CD14-positive monocyte (primary cell): ENCODE results near the gene DDHD1. TPM values are rescaled to one million over a fixed set of nuclear protein-coding genes. Genes with fewer than 3 reads are reported as not detected.

Experiments
- DNase-seq, 3 donors: peaks; one replicate each; pipeline ENCODE4 v3.0.0-alpha.2; 2011 to 2022
- H2AFZ ChIP-seq: 2 replicates; pipeline ENCODE4 v1.6.0; 2012; ENCODE audit warnings: mild to moderate bottlenecking, low read depth, low read length, inconsistent platforms; ENCODE audit not compliant: insufficient read depth, poor library complexity, severe bottlenecking
- H3K27ac ChIP-seq, 2 donors: 1 replicate in 1 of 2; 2 replicates in 1 of 2; pipeline ENCODE4 v1.5.1; 2012 to 2013; ENCODE audit warnings: low read length in 2 of 2, control low read depth in 1 of 2, inconsistent platforms in 1 of 2, low read depth in 1 of 2, mild to moderate bottlenecking in 1 of 2
- H3K27me3 ChIP-seq, 2 donors: one replicate each; pipeline versions ENCODE4 v1.6.0 to v1.6.1; 2011 to 2013; ENCODE audit warnings: low read length in 2 of 2; ENCODE audit not compliant: control insufficient read depth in 2 of 2, insufficient read depth in 2 of 2
- H3K36me3 ChIP-seq, 2 donors: replicated peaks in 1 of 2; 1 replicate in 1 of 2; 2 replicates in 1 of 2; pipeline versions ENCODE4 v1.5.1 to v1.6.1; 2012 to 2013; ENCODE audit warnings: low read length in 2 of 2, control low read depth in 1 of 2, inconsistent platforms in 1 of 2, mild to moderate bottlenecking in 1 of 2; ENCODE audit not compliant: insufficient read depth in 2 of 2, control insufficient read depth in 1 of 2
- H3K4me1 ChIP-seq, 2 donors: 1 replicate in 1 of 2; 2 replicates in 1 of 2; pipeline versions ENCODE4 v1.5.1 to v1.6.1; 2012 to 2013; ENCODE audit warnings: low read length in 2 of 2, control low read depth in 1 of 2, inconsistent platforms in 1 of 2, mild to moderate bottlenecking in 1 of 2, moderate library complexity in 1 of 2; ENCODE audit not compliant: insufficient read depth in 2 of 2, control insufficient read depth in 1 of 2
- H3K4me2 ChIP-seq: replicated peaks from 2 replicates; pipeline ENCODE3; 2012; ENCODE audit warnings: low read length, moderate library complexity, mild to moderate bottlenecking; ENCODE audit not compliant: poor library complexity, severe bottlenecking; ENCODE audit errors: extremely low read depth
- H3K4me3 ChIP-seq, 3 experiments: fragments of 200-600 bp in 1 of 3; sonication (generic) in 1 of 3; replicated peaks in 1 of 3; 1 replicate in 2 of 3; 2 replicates in 1 of 3; pipeline ENCODE4 v1.5.1; 2011 to 2013; ENCODE audit warnings: low read length in 3 of 3, mild to moderate bottlenecking in 3 of 3, control low read depth in 2 of 3, low read depth in 2 of 3, inconsistent platforms in 1 of 3, moderate library complexity in 1 of 3
- H3K79me2 ChIP-seq: 2 replicates; pipeline ENCODE4 v1.6.0; 2012; ENCODE audit warnings: mild to moderate bottlenecking, control low read depth, inconsistent platforms, low read length, moderate library complexity; ENCODE audit not compliant: insufficient read depth
- H3K9ac ChIP-seq: 2 replicates; pipeline ENCODE4 v1.6.0; 2017; ENCODE audit warnings: low read length, mild to moderate bottlenecking; ENCODE audit not compliant: insufficient read depth, poor library complexity, severe bottlenecking
- H3K9me3 ChIP-seq, 2 donors: replicated peaks in 1 of 2; 1 replicate in 1 of 2; 2 replicates in 1 of 2; pipeline versions ENCODE4 v1.5.1 to v1.6.1; 2012 to 2013; ENCODE audit warnings: low read length in 2 of 2, control low read depth in 1 of 2; ENCODE audit not compliant: control insufficient read depth in 1 of 2, insufficient read depth in 1 of 2
- H4K20me1 ChIP-seq: 2 replicates; pipeline ENCODE4 v1.6.0; 2012; ENCODE audit warnings: mild to moderate bottlenecking, low read length, control low read depth, moderate library complexity; ENCODE audit not compliant: insufficient read depth
- H3K27ac Mint-ChIP-seq, 7 donors: one replicate each; pipeline ENCODE4 v1.8.0; 2020; ENCODE audit warnings: mild to moderate bottlenecking in 7 of 7, mixed read lengths in 7 of 7, moderate library complexity in 6 of 7, inconsistent platforms in 2 of 7
- H3K27me3 Mint-ChIP-seq, 3 donors: one replicate each; pipeline ENCODE4 v1.8.0; 2021 to 2022; ENCODE audit warnings: low read depth in 3 of 3, mild to moderate bottlenecking in 3 of 3, mixed read lengths in 3 of 3, moderate library complexity in 3 of 3, inconsistent platforms in 1 of 3
- H3K36me3 Mint-ChIP-seq, 2 donors: one replicate each; pipeline ENCODE4 v1.8.0; 2020; ENCODE audit warnings: mixed read lengths in 2 of 2, inconsistent platforms in 1 of 2, mild to moderate bottlenecking in 1 of 2
- H3K4me1 Mint-ChIP-seq: one replicate; pipeline ENCODE4 v1.8.0; 2020; ENCODE audit warnings: mild to moderate bottlenecking, mixed read lengths
- H3K4me3 Mint-ChIP-seq, 2 donors: one replicate each; pipeline ENCODE4 v1.8.0; 2020; ENCODE audit warnings: mild to moderate bottlenecking in 2 of 2, mixed read lengths in 2 of 2, moderate library complexity in 1 of 2
- H3K9me3 Mint-ChIP-seq, 7 donors: one replicate each; pipeline ENCODE4 v1.8.0; 2020 to 2022; ENCODE audit warnings: mixed read lengths in 7 of 7, mild to moderate bottlenecking in 6 of 7, moderate library complexity in 6 of 7, inconsistent platforms in 2 of 7
- WGBS: methylation state at CpG from one replicate; pipeline ENCODE4 v1.1.5; 2013; ENCODE audit warnings: missing lambda C conversion rate; ENCODE audit not compliant: insufficient coverage; 5-methylcytosine and 5-hydroxymethylcytosine counted together
- intact Hi-C, 2 donors: fragments of 100-400 bp; cut with micrococcal nuclease; formaldehyde crosslinking; loops; one replicate each; pipeline versions ENCODE4 v1.15.0 to v1.15.1; 2023
- polyA plus RNA-seq, 3 donors: library from polyadenylated mRNA; depleted of rRNA in 1 of 3; unstranded in 2 of 3; stranded (reverse) in 1 of 3; fragments of 300-500 nt in 2 of 3; fragments of >200 nt in 1 of 3; fragmentation: Illumina TruSeq in 2 of 3; gene quantifications; 1 replicate in 2 of 3; 2 replicates in 1 of 3; pipeline ENCODE4 v1.2.3, GENCODE V29; 2012 to 2021
- TF ChIP-seq, protein P1 (sequence below): fragments of 200-600 bp; IDR thresholded peaks from one replicate; pipeline ENCODE4 v1.8.0; 2022; ENCODE audit warnings: antibody characterized with exemption, mild to moderate bottlenecking

DDHD1 gene
- polyA plus RNA-seq, 3 donors = 2.2 to 7.0 (median 3.1) TPM

DNA sequence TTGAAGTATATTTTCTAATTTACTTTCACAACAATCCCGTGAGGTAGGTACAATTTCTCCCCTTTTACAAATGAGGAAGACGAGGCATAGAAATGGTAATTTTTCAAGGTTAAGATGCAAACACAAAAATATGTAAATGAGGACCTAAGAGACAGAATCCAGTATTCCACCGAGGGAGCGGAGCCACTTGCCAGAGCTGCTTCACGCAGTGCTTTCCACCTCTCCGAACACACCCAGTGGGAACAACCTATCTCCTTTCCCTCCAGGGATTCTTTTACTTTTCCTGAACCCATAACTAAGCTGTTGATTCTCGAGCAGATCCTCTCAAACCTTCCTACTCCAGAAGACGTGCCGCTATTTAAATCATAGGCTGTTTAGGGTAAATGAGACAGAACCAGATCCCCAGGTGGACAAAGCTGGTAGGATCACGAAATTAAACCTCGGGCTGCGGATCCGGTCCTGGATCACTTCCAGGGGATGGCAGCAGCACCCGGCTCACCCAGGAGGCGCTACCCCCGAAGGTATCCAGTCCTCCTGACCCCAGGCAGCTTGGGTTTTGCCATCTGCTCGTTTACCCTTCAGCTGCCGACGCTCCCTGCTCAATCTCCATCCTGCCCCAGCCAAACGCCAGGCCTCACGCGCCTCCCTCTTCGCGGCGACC is 1.5 kb downstream of the DDHD1 start:
- peaks cover 37 to 65% of the 10 kb centered on the region in 2 donors for H3K4me1 ChIP-seq
- DNase-seq = no peak

GRCh38 chr14:53149668-53150316 is 3.3 kb downstream of the DDHD1 start:
- peak overlapping the region; percentile 14 for H3K4me2 ChIP-seq
- peaks cover 0 to 9% (median 6%) of the 10 kb centered on the region in 3 donors for H3K27me3 Mint-ChIP-seq

More for the DNA sequence above, 1.5 kb downstream of the DDHD1 start:
- no peaks in the 10 kb centered on the region for H3K36me3 ChIP-seq
- H3K9me3 ChIP-seq = no peaks in the 10 kb centered on the region
- Mint-ChIP-seq H3K4me3 (peak overlapping the region; percentile 99 to 100), H3K27ac (peak overlapping the region; percentile 62 to 92 (median 86)), H3K27me3 (peaks cover 0 to 9% (median 6%) of the 10 kb centered on the region in 3 donors), H3K9me3 (peaks cover 0 to 5% (median 0%) of the 10 kb centered on the region in 7 donors), H3K36me3 (peaks cover 0 to 7% of the 10 kb centered on the region in 2 donors), H3K4me1 (peaks cover 57% of the 10 kb centered on the region)
- TF ChIP-seq, protein P1, sequence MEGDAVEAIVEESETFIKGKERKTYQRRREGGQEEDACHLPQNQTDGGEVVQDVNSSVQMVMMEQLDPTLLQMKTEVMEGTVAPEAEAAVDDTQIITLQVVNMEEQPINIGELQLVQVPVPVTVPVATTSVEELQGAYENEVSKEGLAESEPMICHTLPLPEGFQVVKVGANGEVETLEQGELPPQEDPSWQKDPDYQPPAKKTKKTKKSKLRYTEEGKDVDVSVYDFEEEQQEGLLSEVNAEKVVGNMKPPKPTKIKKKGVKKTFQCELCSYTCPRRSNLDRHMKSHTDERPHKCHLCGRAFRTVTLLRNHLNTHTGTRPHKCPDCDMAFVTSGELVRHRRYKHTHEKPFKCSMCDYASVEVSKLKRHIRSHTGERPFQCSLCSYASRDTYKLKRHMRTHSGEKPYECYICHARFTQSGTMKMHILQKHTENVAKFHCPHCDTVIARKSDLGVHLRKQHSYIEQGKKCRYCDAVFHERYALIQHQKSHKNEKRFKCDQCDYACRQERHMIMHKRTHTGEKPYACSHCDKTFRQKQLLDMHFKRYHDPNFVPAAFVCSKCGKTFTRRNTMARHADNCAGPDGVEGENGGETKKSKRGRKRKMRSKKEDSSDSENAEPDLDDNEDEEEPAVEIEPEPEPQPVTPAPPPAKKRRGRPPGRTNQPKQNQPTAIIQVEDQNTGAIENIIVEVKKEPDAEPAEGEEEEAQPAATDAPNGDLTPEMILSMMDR = peak; percentile 15
- H3K27me3 ChIP-seq = no peaks in the 10 kb centered on the region
- intact Hi-C loops = no loop called here
- peaks cover 50% of the 10 kb centered on the region for H4K20me1 ChIP-seq
- WGBS = 1% methylated on average over 21 of the region's 25 CpGs
- H3K9ac ChIP-seq = peak overlapping the region; percentile 90
- H2AFZ ChIP-seq = peak overlapping the region; percentile 83
- peak overlapping the region; percentile 65 to 88 for H3K27ac ChIP-seq
- H3K79me2 ChIP-seq = peaks cover 30% of the 10 kb centered on the region
- H3K4me3 ChIP-seq = peak overlapping the region; percentile 54 to 84 (median 56)
- peak overlapping the region; percentile 82 for H3K4me2 ChIP-seq

More at GRCh38 chr14:53149668-53150316, 3.3 kb downstream of the DDHD1 start:
- Mint-ChIP-seq H3K4me3 (peak overlapping the region in 1 of 2 donors; percentile 27), H3K27ac (peak overlapping the region in 3 of 7 donors; percentile 1 to 40 (median 16)), H3K36me3 (peaks cover 0 to 7% of the 10 kb centered on the region in 2 donors), H3K4me1 (peaks cover 57% of the 10 kb centered on the region), H3K9me3 (peaks cover 0 to 5% (median 0%) of the 10 kb centered on the region in 7 donors)
- TF ChIP-seq, protein P1 = no peak
- H3K27me3 ChIP-seq = no peaks in the 10 kb centered on the region
- DNase-seq = peak in 2 of 3 donors; percentile 27 to 37
- no peaks in the 10 kb centered on the region for H3K9me3 ChIP-seq
- H4K20me1 ChIP-seq = peaks cover 64% of the 10 kb centered on the region
- H2AFZ ChIP-seq = no peak overlapping the region
- WGBS = 55% methylated on average over 4 of the region's 4 CpGs
- H3K36me3 ChIP-seq = no peaks in the 10 kb centered on the region
- no peak overlapping the region for H3K27ac ChIP-seq
- peaks cover 37 to 65% of the 10 kb centered on the region in 2 donors for H3K4me1 ChIP-seq
- peak overlapping the region in 1 of 3 experiments; percentile 84 for H3K4me3 ChIP-seq
- peaks cover 46% of the 10 kb centered on the region for H3K79me2 ChIP-seq
- intact Hi-C loops = loop anchor here in 1 of 2 donors (5.0 kb wide), 1 partner anchor 42 kb away; no protein-coding TSS in a partner anchor
- no peak overlapping the region for H3K9ac ChIP-seq
